Astrocyte (in vitro differentiated cells and primary cell): ENCODE measurements around the gene AUTS2.

Source experiments
- CTCF ChIP-seq: IDR thresholded peaks from 2 replicates; pipeline ENCODE4 v1.5.1; 2011; ENCODE audit warnings: low read depth, mild to moderate bottlenecking, inconsistent platforms, low read length, moderate library complexity; ENCODE audit not compliant: insufficient read depth
- EZH2 ChIP-seq: IDR thresholded peaks from 2 replicates; pipeline ENCODE4 v1.6.1; 2012; ENCODE audit warnings: mild to moderate bottlenecking, low read length, inconsistent platforms; ENCODE audit not compliant: insufficient read depth

- TF ChIP-seq CTCF (no peak), EZH2 (no peak)
These were observed 241.5 kb downstream of the AUTS2 start for GRCh38 chr7:69839782-69840181.
